GM19035 (cell line): Measurements from ENCODE around the gene UBAP1.
"Not testable (repeated sequence)": the region's sequence is repeated elsewhere in the genome, so short reads cannot be mapped to it uniquely, and the experiment has no call there.

Experiments
- ATAC-seq: cut with Tn5 transposase; IDR thresholded peaks from one replicate; pipeline ENCODE4 v1.9.1; 2021; ENCODE audit not compliant: unreplicated experiment

UBAP1 gene

GRCh38 chr9:34224349-34224748 lies 45.5 kb downstream of the UBAP1 start:
- ATAC-seq, result no peak

- not testable (repeated sequence) for ATAC-seq
These were observed 47.4 kb downstream of the UBAP1 start for GRCh38 chr9:34226144-34226760.

- ATAC-seq, result no peak
These were observed 48.6 kb downstream of the UBAP1 start for GRCh38 chr9:34227445-34227844.

DNA sequence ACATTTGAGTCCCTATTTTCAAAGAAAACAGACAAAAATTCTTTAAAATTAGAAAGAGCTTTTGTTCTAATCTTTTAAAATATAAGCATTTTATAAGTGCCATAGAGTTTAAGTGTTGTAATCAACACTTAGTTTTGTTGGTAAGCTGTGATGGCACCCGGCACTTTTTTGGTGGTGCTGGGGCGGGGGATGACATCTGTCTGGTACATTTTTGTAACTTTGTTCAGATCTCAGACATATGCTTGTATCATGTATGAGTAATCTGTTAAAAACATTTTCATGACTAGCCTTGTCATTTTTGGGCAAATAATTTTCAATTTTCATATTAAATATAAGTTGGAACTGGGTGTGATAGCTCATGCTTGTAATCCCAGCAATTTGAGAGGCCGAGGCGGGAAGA lies 51.7 kb downstream of the UBAP1 start:
- ATAC-seq, result no peak

DNA sequence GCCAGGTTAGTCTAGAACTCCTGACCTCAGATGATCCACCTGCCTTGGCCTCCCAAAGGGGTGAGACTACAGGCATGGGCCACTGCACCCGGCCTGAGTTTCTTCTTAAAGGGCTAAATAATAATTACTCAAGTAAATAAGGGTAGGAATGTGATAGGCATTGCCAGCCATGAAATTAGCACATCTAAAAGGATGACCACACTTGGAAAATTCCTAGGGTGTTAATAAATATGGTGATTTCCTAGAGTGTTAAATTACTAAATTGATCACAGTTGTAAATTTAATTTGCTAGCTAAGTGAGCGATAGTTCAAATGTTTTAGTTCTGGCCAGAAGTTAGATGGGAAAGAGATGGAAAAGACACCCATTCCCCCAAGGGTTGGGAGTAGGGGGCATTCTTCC lies 53.4 kb downstream of the UBAP1 start:
- ATAC-seq, result no peak

- ATAC-seq, result no peak
These were observed 54.8 kb downstream of the UBAP1 start for GRCh38 chr9:34233672-34234071.

GRCh38 chr9:34237836-34238235 lies 59.0 kb downstream of the UBAP1 start:
- no peak for ATAC-seq

GRCh38 chr9:34240006-34240405 lies 61.2 kb downstream of the UBAP1 start:
- no peak for ATAC-seq

DNA sequence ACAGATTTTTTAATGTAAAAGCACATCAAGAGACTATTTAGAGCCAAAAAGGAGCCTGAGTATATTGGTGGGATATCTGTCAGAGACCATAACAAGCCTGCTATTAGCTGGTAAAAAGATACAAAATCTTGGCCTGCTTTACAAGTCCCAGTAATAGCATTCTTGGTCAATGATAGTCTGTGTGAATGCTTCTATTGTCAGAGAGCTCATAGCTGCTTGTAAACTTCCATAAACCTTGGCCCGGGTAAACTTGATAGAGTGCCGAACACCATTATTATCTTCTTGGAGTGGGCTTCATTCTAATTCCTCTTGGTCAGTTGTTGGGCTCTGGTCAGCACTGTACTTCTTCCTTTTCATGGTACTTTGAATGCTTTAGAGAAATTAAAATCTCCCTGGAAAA lies 64.0 kb downstream of the UBAP1 start:
- ATAC-seq, result no peak

DNA sequence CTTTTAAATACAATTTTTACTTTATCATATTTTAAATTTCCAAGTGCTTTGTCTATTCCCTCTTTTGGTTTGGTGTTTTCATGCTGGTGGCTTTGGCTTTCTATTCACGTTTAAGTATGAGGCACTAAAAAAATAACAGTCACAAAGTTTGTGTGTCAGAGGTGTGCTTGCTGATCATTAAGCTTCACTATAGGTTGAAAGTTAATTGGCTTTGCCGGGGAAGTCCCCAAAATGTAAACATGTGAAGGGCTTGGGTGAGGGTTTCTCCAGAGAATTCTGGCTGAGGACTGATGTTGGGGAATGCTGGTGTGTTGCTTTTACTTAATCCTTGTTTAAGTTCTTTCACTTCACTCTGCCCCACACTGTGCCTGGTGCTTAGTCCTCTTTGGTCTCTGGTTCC lies 66.4 kb downstream of the UBAP1 start:
- ATAC-seq, result not testable (repeated sequence)

DNA sequence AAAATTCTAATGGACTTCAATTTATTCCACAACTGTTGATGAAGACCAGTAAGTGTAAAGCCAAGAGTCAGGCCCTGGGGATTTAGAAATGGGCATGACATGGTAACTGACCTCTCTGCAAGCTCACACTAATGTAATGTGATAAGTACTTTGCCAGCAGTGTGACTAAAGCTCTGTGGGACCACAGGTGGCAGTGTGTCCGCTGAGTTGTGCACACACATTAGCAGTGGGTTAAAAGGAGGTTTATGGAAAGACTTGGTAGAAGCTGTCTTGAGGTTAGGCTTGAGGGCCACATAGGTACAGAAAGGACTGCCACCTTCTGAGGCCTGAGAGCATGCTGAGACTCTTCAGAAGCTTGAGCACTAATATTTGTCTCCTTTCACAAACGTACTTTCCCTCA lies 67.6 kb downstream of the UBAP1 start:
- no peak for ATAC-seq

DNA sequence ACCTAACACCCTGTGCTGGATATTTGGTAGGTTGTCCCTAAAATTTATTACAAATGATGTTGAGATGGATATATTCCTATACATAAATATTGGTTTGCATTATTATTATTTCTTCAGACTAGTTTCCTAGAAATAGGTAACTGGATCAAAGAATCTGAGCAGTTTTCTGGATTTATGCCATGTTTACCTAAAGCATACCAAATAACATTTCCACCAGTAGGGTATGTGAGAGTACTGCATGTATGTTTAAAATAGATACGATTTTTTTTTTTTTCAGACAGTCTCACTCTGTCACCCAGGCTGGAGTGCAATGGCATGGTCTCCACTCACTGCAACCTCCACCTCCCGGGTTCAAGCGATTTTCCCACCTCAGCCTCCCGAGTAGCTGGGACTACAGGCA lies 68.9 kb downstream of the UBAP1 start:
- ATAC-seq, result not testable (repeated sequence)

- ATAC-seq, result no peak
These were observed 70.4 kb downstream of the UBAP1 start for GRCh38 chr9:34249274-34249673.

DNA sequence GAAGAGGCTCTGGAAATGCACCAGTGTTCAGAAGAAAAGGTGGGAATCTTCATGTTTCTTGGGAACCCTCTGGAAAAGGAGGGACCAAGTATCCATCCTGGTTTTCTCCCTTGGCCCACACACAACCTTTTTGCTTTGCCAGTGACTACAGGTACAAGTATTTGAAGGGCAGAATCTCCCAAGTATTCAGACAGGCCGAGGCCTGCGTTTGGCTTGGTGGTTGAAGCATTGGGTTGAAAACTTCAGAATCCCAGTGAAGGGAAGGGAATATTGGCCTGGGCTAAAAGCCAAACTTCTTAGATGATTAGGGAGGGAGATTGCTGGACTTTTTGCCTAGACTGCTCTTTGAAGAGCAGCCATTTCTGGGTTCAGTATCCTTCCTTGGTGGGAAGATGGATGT lies 71.9 kb downstream of the UBAP1 start:
- ATAC-seq, result no peak

DNA sequence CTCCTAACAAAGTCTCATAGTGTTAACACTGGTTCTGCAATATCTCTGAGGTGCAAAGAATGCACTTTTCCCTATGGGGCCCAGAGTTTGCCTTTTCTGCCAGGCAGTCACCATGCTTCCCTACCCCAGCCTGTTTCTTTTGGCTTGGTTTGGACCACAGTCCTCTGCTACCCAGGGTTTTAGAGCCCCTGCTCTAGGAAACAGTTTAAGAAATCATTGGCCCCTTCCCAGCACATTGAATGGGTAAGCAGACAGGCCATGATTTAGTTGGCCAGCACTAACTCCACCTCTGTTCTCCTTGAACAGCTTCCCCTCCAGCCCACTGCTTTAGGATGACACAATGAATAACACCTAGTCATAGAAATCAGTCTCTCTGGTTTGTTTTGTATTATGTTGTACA lies 73.2 kb downstream of the UBAP1 start:
- ATAC-seq, result no peak

GRCh38 chr9:34252670-34253459 lies 74.0 kb downstream of the UBAP1 start:
- peak; percentile 55 for ATAC-seq

- ATAC-seq, result no peak
These were observed 74.6 kb downstream of the UBAP1 start for GRCh38 chr9:34253460-34253837.

DNA sequence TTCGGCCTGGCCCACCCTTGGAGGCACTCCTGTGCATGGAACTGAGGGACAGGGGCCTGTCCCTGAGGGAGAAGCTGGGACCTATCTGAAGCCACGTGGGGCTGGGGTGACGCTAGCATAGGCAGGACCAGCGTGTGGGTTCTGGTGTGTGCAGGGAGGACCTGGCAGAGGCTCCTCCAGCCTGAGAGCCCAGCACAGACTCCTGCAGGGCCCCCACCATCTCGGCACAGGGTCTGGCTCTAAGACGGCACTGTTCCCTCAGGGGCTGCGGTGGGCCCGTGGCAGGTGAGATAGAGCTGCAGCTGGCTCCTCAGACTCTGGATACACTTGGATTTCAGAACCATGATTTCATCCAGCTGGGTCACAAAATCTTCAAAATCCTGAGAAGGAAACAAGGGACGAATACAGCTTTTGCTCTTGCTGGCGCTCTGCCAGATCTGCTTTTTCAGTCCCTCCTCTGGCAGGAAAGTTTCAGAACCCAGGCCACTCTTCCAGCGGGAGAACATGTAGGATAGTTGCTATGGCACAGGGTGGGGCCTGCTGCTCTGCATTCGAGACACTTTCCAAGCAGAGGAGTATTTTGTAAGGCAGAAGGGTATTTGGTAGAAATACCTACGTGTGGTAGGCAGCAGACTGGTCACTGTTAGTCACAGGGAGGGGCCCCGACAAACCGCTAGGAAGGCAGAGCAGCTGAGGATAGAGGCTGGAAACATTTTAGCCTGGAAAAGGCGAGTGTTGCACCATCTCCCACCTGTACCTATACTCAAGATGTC lies 75.5 kb downstream of the UBAP1 start:
- ATAC-seq, result no peak

DNA sequence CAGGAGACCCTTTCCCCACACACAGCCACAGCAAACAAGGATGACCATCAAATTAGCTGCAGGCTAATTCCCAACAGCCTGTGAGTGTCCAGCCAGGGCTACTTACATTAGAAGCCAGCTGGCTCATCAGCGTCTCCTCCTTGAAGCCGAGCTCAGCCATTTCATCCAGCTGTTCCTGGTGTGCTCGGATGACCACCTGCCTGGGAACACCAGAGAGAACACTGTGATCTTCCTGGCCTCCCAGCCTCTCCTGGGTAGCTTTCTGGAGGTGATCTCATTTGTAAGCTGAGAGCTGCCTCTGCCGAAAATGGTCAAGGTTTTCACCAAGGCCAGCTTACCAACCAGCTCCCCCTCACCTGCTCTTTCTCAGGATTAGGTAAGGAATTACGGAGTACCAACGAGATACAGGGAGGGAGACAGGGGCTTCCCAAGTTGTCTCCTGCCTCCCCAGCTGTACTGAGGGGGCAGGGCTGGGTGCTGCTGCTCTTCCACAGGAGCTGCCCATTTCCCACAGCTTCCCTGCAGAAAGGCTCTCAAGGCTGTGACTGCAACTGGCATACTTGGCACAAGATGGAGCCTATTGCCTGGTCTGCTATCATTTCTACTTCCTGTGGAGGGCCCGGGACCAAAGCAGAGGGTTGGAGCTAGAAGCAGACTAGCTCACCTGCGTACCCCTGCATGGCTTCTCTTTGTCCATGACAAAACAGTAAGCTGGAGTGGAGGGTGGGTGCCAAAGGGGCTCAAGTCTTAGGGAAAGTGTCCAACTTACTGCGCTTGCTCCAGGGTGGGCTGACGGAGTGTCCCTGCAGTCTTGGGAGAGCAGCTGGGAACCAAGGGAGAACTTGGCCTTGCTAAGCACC lies 76.4 kb downstream of the UBAP1 start:
- ATAC-seq, result no peak

DNA sequence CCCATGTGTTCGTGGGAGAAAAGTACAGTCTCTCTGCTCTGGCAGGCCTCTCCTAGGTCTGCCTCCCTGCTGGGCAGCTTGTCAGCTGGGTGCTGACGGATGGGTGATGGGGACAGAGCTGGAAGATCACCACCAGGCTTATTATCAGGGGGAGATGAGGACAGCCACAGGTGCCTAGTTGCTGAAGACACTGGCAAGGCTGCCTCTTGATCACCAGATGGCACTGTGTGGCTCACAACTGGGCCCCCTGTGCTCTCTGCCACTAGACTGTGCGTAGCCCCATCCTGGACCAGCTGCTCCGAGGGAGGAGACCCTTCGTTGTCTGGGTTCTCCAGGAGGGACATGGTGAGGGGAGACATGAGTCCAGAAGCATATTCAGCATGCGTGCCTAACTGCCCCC lies 77.3 kb downstream of the UBAP1 start:
- ATAC-seq, result no peak

GRCh38 chr9:34256987-34257585 lies 78.2 kb downstream of the UBAP1 start:
- ATAC-seq, result no peak
